Activated naive CD4-positive, alpha-beta T cell treated with anti-CD3 and anti-CD28 coated beads, Interleukin-2, amount 50 U/mL, for 16 hours (primary cell): ENCODE measurements around the gene TUBB6.

Experiments used
- DNase-seq: peaks from one replicate; pipeline ENCODE4 v3.0.0-alpha.2; 2020

TUBB6 gene

DNA sequence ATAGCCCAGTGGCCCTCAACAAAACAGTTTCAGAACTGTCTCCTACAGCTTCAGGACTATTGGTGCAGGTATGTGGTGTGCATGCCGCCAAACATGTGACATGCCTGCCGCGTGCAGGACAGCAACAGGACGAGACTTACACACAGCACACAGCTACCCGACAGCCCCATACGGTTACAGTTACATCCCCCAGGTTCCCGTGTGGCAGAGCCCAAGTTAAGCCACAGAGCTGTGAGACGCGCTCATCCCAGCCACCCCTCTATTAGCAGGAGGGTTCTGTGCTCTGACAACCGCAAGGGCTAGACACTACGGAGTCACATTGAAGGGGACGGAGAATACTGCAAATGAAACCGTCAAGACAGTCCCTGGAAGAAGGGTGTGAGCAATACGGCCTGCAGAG is 16.4 kb upstream of the TUBB6 start:
- no peak for DNase-seq

DNA sequence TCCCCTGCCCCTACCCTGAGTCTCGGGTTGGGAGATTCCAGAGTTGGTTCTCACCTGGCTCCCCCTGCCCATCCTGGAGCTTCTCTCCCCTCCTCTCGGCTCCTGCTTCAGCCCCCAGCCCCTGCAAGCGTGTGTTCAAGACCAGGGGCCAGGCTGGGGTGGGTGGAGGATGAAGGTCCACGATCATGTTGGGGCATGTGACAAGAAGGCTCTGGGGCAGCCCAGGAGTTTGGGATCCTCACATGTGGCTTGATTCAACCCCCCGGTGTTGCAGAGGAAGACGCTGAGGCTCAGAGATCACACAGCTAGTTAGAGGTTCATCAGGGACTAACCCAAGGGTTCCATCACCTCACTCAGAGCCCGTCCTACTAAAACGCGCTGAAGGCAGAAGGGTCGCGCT is 14.2 kb upstream of the TUBB6 start:
- DNase-seq: no peak

DNA sequence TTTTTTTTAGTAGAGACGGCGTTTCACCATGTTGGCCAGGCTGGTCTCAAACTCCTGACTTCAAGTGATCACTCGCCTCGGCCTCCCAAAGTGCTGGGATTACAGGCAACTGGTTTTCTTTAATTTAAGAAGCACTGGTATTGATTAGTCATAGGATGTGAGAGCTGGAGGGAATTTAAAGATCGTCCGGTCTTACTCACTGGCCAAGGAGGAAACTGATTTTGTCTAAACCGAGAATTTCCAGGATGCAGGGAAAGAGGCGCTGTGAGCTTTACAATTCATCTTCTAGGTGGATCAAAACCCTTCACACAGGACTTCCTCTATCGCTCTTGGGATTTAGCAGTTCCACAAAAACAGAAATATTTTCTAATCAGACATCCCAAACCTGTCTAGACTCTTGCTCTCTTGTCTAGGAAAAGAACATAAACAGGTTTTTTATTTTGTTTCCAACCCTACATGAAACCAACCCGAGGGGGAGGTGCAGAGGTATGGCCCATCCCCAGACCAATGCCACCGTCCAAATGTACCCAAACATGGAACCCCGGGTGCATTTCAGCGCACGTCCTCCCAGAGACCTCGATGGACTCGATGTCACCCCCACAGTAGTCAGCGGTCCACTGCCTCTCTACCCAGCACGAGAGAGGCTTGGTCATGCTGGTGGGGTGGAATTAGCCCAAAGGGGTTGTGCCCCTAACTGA is 12.5 kb upstream of the TUBB6 start:
- no peak for DNase-seq

DNA sequence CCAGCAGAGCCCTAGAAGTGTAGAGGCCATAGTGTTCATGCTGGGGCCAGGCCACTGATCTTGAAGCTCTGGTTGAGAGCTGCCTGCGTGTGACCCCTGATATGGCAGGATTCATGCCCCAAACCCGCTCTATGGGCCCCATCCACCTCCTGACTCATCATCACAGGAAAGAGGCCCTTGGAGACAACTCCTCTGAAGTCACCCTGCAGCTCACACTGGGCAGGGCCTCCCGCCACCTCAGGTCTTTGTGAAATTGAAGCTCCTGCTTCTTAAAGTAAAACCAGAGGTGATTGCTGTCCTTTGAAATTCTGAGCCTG is 12.0 kb upstream of the TUBB6 start:
- no peak for DNase-seq

DNA sequence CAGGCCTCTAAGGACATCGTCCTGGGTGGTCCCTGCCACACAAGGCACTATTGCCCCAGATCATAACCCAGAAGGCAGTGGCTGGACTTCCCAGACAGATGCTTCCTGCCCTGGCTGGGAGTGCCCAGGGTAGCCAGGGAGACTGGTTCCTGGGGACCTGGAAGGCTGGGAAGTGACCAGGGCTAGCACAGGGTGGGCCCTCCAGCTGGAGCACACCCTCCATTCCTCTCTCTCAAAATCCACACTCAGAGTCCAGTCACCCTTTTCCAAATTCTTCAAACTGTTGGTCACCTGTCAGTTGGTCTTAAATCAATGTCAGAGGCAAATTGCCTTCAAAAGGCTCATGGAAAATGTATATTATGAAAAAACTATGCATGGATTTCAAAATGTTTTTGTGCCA is 11.6 kb upstream of the TUBB6 start:
- no peak for DNase-seq

DNA sequence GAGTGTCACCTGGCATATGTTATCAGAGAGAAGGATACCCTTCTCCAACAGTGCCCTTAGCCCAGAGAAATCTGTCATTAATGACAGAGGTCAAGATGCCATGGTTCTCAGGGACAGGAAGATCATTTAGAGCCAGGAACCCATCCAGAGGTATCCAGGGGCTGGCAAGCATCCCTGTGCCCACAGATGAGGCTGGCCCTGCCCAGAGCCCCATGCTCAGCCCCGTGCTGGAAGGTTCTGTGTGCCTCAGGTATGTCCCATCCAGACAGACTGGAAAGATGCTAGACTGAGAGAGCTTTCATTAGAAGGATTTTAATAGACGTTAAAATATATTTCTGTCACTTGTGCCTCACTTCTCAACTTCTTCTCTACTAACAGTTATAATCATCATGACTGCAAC is 8.2 kb upstream of the TUBB6 start:
- no peak for DNase-seq

DNA sequence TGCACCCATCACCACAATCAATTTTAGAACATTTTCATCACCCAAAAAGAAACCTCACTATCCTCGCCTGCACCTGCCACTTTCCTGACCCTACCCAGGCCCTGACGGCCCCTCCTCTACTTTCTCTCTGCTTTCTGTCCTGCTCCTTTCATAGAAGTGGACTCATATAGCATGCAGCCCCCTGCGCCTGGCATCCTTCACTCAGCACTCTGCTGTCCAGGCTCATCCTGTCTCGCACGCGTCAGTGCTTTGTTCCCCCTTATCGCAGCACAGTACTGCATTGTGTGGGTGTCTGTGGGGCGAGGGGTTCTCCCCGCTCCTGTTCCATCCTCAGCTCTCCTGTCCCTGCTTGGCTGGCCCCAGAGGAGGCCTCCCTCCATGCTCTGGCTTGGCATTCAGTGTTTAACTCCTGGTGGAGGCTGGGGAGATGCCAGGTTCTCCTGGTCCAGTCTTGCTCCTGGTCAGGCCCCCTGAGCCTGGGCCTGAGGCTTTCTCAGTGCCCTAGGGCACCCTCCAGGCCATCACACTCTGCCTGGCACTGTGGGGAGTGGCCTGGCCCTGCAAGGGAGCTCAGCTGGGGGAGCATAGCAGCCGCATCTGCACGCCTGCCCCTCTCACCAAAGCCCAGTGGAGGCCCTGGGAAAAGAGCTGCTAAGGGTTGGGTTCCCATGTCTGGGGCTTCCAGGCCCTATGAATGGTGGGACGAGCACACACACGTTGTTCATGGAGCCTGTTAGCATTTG is 6.6 kb upstream of the TUBB6 start:
- no peak for DNase-seq

DNA sequence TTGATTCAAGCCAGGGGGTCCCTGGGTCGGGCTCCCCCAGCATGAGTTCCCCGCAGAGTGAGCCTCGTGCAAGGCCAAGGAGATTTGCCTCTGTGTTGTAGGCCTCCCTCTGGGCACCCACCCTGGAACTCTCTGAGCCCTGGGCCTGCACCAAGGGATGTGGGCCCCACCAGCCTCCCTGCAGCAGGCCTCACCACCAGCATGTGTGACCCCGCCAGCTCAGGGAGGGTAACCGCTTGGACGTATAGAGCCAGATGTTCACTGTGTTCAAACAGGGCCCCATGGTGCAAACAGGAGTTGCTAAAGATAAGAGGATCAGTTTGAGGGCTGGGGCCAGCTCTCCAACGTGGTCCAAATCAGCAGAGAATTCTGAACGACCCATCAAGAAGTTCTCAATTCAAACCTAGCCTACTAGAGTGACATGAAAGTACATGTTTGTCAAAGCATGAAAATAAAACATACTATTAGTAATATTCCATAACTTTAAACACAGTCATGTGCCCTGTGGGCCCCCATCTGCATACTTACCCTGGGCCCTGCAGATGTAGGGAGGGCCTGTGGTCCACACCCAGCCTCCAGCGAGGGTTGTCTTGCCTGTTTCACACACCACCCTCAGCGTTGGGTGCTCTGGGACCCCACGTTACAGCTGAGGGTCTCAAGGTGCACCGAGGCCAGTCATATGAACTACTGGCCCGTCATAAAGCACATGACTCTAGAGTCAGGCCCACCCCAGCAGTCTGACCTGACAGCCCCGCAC is 5.5 kb upstream of the TUBB6 start:
- no peak for DNase-seq

DNA sequence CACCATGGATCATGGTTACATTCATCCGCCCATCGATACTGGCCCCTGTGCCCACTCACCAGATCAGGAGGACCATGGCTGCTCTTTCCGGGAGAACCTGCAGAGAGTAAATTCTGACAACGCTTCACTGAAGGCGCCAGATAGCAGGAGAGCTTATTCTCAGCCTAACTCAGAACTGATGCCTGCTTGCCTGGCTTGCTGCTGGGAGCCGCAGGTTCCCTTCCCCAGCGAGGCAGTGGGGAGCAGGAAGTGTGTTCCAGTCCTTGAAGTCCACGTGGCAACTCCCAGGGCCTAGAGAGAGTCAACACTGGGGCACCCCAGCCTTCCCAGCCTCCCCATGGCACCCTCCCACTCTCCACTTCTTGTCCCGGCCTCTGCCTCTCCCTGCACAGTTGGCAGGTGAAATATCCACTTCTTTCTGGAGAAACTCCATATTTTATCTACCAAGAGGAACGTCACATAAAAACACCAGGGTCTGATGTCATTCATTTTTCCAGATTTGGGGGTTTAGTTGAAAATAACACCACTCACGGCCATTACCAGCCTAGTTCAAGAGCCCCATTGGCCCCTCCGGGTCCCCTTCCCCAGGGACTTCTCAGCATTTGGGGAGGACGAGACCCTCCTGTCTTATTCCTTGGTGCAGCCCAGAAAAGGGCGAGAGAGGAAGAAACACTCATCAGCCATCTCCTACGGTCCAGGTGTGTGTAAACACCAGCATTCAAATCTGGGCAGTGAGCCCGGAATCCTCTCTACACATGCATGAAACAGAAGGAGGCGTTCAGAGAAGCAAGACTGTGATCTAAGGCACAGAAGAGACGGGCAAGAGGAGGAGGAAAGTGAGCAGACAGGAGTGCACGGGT is 3.5 kb upstream of the TUBB6 start:
- no peak for DNase-seq

DNA sequence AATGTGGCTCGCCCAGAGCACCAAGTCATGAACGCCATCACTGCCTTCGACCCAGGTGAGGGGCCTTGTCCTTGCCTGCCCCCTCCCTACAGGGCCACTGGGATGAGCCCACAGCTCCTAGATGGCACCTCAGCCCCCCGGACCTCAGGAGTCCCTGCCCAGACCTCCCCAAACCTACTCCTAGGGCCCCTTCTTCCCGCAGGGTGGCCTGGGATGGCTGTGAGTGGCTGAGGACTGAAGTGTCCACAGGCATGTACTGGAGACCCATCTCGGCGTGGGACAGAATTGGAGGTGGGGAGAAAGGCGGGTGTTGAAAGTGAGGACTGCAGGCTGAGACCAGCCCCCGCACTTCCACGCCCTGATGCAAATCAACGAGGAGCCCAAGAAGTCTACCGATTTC is 2.8 kb upstream of the TUBB6 start:
- no peak for DNase-seq

DNA sequence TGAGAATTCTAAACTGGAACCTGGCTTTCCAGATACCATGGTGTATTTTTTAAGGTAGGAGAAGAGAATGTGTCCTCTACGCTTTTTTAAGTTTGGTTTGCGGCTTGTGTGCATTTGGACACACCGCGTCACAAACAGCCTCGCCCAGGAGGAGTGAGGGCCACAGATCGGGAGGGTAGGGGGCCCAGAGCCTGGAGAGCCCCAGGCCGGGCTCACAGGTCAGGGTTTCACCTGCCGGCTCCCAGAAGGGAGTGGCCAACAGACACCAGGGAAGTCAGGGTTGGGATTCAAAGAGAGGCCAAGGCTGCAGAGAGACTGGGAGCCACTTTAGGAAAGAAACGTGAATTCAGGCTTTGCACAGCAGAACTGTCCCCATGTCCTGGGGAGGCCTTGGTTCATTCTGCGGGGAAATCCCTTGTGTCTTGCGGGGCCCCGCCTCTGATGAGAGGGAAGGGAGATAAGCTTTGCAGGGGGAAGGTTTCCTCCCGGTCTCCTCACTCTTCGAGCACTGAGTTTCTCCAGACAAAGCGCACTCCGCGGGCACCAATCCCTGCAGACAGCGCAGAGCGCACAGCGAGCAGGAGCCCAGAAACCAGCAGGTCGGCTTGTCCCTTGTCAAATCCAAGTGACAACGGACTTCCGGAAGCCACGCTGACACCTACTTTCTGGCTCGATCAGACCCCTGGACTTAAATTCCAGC is 2.0 kb upstream of the TUBB6 start:
- DNase-seq: no peak

DNA sequence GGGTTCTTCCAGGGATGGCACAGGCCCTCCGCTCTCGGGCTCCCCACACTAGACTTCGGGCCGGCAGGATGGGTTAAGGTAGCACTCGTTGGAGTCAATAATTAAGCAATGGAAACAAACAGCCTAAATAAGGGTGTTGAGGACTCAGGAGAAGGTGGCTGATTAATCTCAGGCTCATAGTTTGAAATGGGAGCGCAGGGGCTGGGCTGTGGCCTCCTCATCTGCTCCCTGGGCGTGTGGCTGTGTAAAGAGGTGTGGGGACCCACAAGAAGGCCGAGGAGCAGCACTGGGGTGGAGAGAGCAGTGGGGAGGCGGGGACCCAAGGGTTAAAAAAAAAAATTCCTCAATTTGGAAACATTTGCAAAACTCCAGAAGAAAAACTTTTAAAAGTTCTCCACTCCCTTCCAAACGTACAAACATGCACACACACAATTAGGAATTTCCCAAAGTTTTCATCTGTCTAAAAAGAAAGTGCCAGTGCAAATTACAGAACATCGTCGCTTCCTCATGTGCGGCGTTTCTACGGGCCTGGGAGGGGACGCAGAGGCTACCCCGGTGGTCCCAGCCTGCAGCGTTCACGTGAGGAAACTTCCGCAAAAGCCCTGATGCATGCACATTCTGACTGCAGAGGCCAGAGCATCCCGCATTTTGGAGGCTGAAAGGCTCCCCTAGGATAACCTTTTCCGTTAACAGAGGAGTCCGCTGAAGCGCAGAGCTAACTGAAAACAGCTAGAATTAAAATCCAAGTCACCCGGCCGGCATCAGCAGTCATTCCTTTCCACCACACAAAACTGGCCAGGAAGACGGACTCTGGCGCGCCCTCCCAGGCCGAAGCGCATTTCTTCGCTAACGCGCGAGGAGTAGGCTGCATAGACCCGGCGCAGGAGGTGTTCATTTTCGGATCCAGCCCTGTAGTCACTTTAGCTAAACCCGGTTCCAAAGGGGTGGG is 1.0 kb upstream of the TUBB6 start:
- no peak for DNase-seq

DNA sequence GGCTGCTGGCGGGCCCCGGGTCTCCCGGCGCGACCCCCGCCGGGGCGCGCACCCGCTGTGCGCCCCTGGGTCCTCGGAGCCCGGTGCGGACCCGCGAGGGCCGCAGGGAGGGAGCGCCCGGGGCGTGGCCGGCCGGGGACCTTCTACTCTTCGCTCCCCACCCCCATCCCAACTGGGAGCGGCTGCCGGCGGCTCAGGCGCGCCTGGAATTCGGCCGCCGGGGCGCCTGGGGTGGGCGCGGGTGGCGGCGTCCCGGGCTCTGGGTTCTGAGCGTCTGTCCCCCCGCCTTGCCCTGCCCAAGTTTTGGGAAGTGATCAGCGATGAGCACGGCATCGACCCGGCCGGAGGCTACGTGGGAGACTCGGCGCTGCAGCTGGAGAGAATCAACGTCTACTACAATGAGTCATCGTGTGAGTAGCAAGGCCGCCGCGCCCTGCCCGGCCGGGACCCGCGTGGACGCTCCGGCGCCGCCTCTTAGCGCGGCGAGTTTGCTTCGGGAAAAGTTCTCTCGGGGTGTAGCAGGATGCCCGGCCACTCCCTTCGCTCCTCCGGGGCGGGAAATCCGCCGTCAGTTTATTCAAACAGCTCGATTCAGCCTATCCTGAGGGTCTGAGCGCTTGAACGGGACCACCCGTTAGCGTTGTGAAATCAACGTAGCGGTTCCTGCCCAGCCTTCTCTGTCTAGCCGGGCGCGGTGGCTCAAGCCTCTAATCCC is 502 bp downstream of the TUBB6 start:
- no peak for DNase-seq

DNA sequence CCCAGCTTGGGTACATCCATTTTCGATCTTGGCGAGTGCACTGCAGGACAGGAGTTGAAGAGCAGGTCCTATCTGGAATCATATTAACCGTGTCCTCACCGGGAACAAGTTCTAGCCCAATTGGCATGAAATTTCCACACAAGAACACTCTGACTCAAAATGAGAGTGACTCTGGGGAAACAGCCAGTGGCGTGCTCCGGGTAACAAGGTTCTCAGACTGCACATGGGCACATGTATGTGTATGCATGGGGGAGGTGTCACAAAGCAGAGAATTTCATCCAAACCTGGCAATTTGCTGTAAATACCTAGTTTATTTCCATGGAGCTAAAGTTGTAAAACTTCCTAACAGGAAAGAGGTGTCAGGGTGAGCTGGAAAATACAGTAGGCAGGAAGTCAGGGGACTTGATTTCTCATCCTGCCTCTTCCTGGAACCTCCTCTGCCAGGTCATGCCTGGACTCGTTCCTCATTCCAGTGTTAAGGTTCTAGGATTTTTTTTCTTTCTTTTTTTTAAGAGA is 1.7 kb downstream of the TUBB6 start:
- DNase-seq: no peak

DNA sequence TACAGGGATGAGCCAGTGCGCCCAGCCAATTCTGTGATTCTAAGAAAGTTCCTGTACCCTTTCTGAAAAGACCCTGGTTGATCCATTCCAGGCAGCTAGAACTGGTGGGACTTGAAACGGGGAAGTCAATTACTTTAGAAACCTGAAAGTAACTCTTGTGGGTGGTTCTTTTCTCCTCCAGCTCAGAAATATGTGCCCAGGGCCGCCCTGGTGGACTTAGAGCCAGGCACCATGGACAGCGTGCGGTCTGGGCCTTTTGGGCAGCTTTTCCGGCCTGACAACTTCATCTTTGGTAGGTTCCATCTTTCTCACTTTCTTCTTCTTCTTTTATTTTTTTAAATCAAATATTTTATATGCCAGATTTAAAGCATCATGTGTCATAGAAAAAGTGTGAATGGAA is 2.7 kb downstream of the TUBB6 start:
- no peak for DNase-seq

DNA sequence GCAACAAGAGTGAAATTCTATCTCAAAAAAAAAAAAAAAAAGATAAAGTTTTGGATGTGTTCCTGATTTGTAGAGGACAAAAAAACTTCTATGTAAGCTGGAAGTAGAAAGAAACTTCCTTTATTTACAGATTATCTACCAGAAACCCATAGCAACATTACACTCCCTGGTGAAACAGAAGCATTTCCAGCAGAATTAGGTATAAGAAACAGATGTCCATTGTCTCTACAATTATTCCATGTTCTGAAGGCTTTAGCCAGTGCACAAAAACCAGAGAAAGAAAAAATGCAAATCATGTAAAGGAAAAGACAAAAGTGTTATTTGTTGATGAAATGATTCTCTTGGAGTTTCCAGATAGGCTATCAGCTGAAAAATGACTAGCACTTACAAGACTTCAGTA is 4.9 kb downstream of the TUBB6 start:
- DNase-seq: no peak

DNA sequence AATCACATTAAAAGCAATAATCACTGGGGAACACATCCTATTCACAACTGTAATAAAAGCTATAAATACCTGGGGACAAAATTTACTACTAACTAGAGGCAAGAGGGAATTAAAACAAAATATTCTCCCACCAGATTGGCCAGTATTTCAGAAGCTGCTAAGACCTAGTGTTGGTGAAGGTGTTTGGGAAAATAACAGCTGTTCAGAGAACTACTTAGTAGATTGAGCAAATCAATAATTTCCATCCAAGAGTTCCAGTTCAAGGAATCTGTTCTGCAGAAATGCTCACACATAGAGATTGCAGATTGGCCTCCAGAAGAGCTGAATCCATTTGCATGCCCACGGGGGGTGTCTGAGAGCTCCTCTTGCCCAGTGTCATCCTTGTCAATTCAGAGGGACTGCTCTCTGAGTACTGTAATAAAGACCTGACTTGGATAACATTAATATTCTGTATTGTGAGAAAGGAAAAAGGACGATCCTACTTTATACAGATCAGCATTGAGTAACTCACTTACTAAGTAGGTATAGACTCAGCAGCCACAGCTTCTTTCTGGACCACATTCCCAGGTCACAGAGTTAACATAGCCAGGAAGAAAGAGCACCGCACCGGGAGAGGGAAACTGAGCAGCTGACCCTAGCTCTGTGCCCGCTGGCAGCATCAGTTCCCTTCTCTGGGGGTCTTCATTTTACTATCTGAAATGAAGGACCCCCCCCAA is 5.6 kb downstream of the TUBB6 start:
- no peak for DNase-seq

DNA sequence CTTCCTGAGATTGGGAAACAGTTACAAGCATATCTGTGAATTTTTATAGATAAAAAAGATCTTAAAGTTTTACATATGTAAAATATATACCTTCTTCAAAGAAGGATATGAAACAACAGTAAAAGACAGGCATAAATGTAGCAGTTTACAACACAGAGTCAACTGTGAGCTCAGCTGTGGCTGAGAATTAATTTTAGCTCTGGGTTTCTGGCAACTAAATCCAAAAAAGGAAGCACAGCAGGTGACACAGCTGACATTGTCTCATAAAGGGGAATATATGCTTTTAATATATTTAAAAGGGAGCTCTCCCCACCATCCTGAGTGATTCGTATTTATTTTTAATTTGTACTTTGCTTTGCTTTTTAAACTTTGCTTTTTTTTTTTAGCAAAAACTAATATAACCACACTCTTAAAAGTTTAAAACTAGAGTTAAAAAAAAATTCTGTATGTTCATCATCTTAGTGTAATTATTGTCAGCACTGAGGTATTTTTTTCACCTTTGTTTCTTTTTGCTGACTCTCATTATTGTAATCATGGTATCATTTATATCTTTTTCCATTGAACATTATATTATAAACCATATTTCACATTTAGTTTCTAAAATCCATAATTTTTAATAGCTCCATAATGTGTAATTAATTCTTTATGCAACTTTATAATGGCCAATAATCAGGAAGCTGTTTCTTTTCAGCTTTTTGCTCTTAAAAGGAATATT is 6.7 kb downstream of the TUBB6 start:
- no peak for DNase-seq

DNA sequence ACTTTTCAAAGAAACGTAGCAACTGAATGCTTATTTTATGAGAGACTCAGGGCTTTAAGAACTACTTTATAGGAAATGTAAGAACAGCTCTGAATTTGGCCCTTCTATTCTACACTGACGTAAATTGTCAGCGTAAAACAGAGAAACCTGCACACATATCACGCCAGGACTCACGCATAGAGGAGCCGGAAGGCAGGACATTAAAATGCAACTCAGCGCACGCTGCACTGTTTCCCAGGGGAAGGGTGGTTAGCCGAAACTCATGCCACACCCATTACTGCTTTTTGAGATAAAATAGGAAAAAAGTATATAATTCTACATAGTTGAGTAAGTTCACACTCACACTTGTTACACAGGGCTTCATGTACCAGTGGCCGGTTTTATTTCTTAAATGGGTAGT is 7.4 kb downstream of the TUBB6 start:
- no peak for DNase-seq
